ENCODE results near the gene RBBP5.

RBBP5 gene

GRCh38 chr1:205128050-205128449 lies 6.3 kb upstream of the RBBP5 start:
- no peak for DNase-seq

GRCh38 chr1:205127646-205128045 lies 5.9 kb upstream of the RBBP5 start:
- DNase-seq = no peak

GRCh38 chr1:205124726-205125125 lies 2.9 kb upstream of the RBBP5 start:
- no peak for DNase-seq

- no peak for DNase-seq
These were observed 708 bp upstream of the RBBP5 start for GRCh38 chr1:205122489-205122882.

- DNase-seq = no peak
These were observed 3.0 kb downstream of the RBBP5 start for GRCh38 chr1:205118752-205119151.

- DNase-seq = no peak
These were observed 10.4 kb downstream of the RBBP5 start for GRCh38 chr1:205111354-205111753.

GRCh38 chr1:205109711-205110110 lies 12.1 kb downstream of the RBBP5 start:
- DNase-seq = no peak

GRCh38 chr1:205109269-205109668 lies 12.5 kb downstream of the RBBP5 start:
- no peak for DNase-seq

GRCh38 chr1:205108464-205108863 lies 13.3 kb downstream of the RBBP5 start:
- DNase-seq = no peak

GRCh38 chr1:205107327-205107726 lies 14.5 kb downstream of the RBBP5 start:
- DNase-seq = no peak

- DNase-seq = no peak
These were observed 19.4 kb downstream of the RBBP5 start for GRCh38 chr1:205102404-205102803.

GRCh38 chr1:205098242-205098641 lies 23.5 kb downstream of the RBBP5 start:
- DNase-seq = no peak

GRCh38 chr1:205095422-205095821 lies 26.4 kb downstream of the RBBP5 start:
- no peak for DNase-seq

- DNase-seq = no peak
These were observed 30.6 kb downstream of the RBBP5 start for GRCh38 chr1:205091043-205091740.

GRCh38 chr1:205088341-205088740 lies 33.4 kb downstream of the RBBP5 start:
- DNase-seq = no peak

GRCh38 chr1:205084360-205084759 lies 37.4 kb downstream of the RBBP5 start, which contains the start of gene TMEM81:
TSS of gene TMEM81 (minus strand) at chr1:205084460. CDS start at chr1:205084320, 140 bp downstream.
- no peak for DNase-seq

GRCh38 chr1:205082431-205082830 lies 39.3 kb downstream of the RBBP5 start:
- no peak for DNase-seq

- no peak for DNase-seq
These were observed 43.9 kb downstream of the RBBP5 start for GRCh38 chr1:205077934-205078311.

- DNase-seq = no peak
These were observed 44.4 kb downstream of the RBBP5 start for GRCh38 chr1:205077158-205077933.

- DNase-seq = no peak
These were observed 45.5 kb downstream of the RBBP5 start for GRCh38 chr1:205076245-205076761.

- DNase-seq = no peak
These were observed 46.1 kb downstream of the RBBP5 start for GRCh38 chr1:205075642-205076155.

- no peak for DNase-seq
These were observed 47.3 kb downstream of the RBBP5 start for GRCh38 chr1:205074513-205074912.

- DNase-seq = no peak
These were observed 47.7 kb downstream of the RBBP5 start for GRCh38 chr1:205074084-205074483.

- no peak for DNase-seq
These were observed 48.3 kb downstream of the RBBP5 start for GRCh38 chr1:205073511-205073910.
